Measurements from ENCODE around the gene SLC16A6.
"Not testable (repeated sequence)": the region's sequence is repeated elsewhere in the genome, so short reads cannot be mapped to it uniquely, and the experiment has no call there.

Gene SLC16A6

DNA sequence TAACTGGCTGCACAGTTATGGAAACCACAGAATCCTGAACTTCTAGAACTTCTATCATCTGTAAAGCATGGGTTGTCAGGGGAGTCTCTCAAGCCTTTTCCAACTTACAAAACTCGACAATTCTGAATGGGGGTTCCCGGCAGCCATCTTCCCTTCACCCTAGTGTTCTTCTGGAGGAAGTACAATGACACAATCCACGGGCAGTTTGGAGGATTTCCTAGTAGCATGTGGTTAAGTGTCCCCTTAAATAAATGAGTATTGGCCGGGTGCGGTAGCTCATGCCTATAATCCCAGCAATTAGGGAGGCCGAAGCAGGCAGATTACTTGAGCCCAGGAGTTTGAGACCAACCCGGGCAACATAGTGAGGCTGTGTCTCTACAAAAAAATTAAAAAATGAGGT is 2.1 kb downstream of the SLC16A6 start:
- no peak for DNase-seq

GRCh38 chr17:68288375-68288774 is 2.6 kb downstream of the SLC16A6 start:
- no peak for DNase-seq

- DNase-seq: not testable (repeated sequence)
Observed at GRCh38 chr17:68281965-68282364, 9.0 kb downstream of the SLC16A6 start.

GRCh38 chr17:68277807-68278206 is 13.1 kb downstream of the SLC16A6 start:
- no peak for DNase-seq

DNA sequence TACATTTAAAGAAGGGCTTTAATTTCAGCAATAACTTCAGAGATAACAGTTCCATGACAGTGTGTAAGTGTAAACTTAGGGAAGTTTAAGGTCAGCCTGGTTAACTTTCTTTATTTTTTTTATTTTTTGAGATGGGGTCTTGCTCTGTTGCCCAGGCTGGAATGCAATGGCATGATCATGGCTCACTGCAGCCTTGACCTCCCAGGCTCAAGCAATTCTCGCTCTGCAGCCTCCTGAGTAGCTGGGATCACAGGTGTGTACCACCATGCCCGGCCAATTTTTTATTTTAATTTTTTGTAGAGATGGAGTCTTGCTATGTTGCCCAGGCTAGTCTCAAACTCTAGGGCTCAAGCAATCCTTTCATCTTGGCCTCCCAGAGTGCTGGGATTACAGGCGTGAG is 14.6 kb downstream of the SLC16A6 start:
- not testable (repeated sequence) for DNase-seq

GRCh38 chr17:68273722-68274121 is 17.2 kb downstream of the SLC16A6 start:
- DNase-seq: no peak

DNA sequence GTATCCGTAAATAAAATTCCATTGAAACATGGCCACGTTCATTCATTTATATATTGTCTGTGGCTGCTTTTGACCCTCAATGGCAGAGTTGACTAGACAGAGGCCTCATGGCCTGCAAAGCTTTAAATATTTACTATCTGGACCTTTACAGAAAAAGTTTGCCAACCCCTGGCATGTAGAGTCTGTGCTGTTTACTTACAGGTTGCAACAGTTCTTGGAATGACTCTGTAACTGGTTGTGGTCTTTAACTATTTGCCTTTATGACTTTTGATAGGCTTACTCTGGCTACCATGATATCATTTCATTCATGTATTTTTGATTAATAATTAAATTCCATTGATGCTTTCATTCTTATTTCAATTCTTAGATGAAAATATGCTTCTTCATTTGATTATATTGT is 25.1 kb downstream of the SLC16A6 start:
- DNase-seq: not testable (repeated sequence)

DNA sequence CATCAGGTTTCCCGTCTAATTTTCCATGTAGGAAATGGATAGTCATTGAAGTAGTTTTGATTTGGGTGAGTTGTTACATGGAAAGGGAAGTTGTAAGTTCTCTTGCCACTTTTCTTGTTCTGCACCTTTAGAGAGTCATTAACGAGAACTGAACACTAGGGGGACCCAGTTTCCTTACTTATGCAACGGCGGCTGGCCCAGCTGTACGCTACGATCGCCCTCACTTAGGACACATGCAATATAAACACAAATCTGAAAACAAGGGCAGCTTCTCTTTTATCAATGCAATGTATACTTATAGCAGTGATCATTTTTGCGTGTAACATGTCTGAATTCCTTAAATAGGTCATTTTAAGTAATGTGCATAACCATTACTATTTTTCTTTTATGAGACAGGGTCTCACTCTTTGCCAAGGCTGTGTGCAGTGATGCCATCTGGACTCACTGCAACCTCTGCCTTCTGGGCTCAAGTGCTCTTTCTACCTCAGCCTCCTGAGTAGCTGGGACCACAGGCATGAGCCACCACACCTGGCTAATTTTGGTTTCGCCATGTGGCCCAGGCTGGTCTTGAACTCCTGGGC is 27.7 kb downstream of the SLC16A6 start:
- peak; percentile 12 for DNase-seq

DNA sequence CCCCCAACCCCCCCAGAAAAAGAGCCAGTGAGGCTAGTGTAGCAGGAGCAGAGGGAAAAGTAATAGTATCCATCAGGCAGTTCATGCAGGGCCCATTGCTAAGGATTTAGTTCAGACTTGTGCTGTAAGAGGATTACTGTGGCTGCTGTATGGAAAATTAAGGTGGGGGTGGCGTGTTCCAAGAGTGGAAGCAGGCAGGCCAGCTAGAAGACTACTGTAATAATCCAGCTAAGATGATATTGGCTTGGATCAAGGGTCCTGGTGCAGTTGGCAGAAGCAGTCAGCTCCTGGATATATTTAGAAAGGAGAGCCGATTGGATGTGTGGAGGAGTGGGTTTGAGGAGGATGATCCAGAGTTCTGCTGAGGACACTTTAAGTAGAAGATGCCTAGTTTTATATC is 28.5 kb downstream of the SLC16A6 start:
- not testable (repeated sequence) for DNase-seq

DNA sequence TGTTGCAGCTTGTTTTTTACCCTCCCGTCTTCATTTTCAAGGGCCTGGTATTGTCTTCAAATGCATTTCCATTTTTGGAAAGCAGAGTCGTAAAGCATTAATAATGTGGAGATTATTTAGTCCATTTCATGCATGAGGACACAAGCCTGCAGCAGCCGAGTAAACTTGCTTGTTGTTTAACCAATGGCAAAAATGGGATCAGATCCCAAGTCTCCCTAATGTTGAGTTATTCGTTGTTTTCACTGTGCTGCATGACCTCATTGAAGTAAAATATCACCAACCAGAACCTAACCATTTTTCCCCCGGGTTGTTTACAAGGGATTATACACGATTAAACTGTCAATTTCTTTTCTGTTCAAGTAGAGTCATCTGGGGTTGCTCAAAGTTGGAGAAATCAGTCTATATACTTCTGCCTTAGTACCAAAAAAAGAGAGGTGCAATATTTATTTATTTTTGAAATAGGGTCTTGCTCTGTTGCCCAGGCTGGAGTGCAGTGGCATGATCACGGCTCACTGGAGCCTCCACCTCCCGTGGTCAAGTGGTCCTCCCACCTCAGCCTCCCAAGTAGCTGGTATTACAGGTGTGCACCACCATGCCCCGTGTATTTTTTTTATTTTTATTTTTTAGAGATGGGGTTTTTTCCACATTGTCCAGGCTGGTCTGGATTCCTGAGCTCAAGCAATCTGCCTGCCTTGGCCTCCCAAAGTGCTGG is 30.7 kb downstream of the SLC16A6 start:
- DNase-seq: peak; percentile 1

GRCh38 chr17:68259648-68259951 is 31.3 kb downstream of the SLC16A6 start:
- not testable (repeated sequence) for DNase-seq

- peak; percentile 1 for DNase-seq
Observed at GRCh38 chr17:68258890-68259647, 31.9 kb downstream of the SLC16A6 start.

DNA sequence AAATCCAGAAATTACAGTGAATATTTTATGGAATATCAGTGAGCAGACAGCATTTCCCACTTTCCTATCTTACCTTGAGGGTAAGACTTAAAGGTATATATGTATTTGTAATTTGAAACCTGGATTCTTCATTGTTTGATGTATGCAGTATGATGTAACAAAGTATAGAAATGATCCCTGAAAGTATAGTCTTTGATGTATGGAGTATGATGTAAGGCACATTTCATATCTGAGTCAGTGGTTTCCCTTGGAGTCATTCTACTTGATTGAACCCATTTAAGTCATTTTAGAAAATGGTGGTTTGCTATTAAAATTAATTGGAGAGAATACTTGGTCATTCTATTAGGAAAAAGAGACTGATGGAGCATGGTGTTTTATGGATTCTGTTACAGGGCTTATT is 33.0 kb downstream of the SLC16A6 start:
- DNase-seq: no peak

DNA sequence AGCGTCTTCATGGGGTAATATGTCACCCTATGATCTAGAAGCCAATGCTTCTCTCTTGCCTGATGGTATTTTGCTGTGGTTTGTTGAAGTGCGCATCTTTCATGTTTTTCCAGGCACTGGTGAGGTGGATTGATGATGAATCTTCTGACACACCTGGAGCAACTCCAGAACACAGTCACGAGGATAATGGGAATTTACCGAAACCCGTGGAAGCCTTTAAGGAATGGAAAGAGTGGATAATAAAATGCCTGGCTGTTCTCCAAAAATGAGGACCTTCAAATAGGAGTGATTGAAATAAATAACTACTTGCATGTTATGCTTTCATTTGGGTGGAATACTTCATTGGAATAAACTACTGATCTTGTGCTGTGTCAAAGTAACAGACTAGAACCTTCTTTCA is 34.2 kb downstream of the SLC16A6 start:
- not testable (repeated sequence) for DNase-seq

GRCh38 chr17:68255731-68256538 is 35.0 kb downstream of the SLC16A6 start:
- no peak for DNase-seq

DNA sequence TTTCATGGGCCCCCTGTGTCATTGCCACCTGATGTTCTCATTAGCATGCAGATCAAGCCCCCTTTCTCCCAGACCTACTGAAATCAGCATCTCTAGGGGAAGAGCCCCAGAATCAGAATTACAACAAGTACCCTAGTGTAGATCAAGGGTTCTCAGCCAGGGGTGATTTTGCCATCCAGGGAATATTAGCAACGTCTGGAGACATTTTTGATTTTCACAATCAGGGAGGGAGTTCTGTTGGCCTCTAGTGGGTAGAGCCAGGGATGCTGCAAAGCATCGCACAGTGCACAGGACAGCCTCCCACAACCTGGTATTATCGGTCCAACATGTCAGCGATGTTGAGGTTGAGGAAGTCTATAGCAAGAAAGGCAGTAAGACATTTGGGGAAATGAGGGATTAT is 35.8 kb downstream of the SLC16A6 start:
- DNase-seq: no peak

DNA sequence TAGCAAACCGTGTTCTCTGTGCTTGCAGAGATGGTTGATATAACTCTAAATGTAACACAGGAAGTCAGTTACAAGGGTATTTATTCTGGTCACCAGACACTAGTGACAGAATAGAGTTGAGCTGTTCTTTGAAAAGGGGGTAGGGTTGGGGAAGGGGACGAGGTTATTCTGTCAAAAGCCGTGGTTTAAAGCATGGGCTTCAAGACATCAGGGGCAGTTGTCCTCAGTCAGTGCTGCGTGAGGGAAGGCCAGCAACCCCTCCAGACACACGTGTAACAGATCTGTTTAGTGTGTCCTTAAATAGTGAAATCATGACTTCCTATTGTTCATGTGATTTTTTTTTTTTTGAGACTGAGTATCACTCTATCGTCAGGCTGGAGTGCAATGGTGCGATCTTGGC is 37.5 kb downstream of the SLC16A6 start:
- DNase-seq: not testable (repeated sequence)

DNA sequence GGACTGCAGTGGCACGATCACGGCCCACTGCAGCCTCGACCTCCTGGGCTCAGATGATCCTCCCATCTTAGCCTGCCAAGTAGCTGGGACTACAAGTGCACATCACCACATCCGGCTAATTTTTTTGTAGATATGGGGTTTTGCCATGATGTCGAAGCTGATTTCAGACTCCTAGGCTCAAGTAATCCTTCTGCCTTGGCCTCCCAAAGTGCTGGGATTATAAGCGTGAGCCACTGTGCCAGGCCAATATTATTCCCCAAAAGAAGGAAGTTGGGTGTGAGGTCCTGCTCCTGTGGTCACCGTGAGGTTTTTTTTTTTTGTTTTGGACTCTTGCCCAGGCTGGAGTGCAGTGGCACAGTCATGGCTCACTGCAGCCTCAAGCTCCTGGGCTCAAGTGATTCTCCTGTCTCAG is 41.6 kb downstream of the SLC16A6 start:
- peak; percentile 9 for DNase-seq

DNA sequence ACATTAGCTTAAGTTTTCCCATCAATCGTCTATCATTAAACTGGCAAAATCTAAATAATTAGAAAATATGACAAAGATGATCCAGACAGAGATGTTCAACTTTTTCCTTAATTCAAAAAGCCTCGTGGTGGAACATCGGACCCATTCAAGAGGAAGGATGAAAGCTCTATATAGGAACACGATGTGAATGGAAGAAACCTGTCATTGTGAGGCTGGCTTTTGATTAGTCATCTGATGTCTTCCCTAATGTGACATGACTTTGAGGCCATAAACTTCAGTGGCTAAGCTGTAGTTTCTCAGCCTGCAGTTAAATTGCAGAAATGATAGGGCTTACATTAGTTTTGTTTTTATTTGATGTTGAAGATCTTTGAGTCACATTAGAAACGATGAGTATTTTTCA is 42.0 kb downstream of the SLC16A6 start:
- DNase-seq: no peak

GRCh38 chr17:68248199-68248825 is 42.6 kb downstream of the SLC16A6 start:
- DNase-seq: peak; percentile 13

DNA sequence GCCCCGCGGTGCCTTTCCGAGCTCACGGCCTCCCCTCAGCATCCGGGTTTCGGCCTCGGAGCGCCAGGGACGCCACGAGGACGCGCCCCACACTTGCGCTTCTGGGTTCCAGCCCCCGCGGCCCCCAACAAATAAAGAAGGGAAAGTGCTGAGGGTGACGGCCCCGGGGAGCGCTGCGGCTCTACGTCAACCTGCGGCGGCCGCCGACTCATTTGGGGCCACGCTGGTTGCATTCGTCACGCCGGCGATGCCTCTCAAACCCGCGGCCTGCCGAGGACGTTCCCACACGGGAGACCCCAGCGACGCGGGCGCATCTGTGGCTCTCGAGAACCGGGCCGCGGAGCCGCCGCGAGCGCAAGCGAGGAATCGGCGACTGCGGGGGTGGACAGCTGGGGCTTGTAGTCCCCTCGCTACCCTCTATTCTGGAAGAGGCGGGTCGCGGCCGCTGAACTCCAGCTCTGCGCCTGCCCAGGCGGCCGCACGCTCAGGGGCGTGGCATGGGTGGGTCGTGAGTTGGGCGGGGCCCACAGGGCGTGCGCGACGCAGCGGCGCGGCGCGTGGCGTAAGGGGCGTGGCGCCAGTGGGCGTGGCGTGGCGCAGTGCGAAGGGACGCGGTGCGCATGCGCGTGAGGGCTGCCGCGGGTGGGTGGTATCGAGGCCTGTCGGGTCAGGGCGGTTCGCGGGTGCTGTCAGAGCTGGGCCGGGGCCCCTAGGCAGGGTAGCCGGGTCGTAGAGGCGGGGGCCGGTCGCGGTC is 43.3 kb downstream of the SLC16A6 start, which contains the start of gene AMZ2:
AMZ2 (plus strand) TSS at position 599 of the 754 bp plus-strand sequence. CDS start 2,145 bp downstream, outside the sequence.
- DNase-seq: peak; percentile 53
